Measurements from ENCODE around the gene STAG1. TPM values are rescaled to one million over a fixed set of nuclear protein-coding genes. Genes with fewer than 3 reads are reported as not detected.

The STAG1 gene
- total RNA-seq, 1 experiment from 2014 or later, result 34.6 TPM

DNA sequence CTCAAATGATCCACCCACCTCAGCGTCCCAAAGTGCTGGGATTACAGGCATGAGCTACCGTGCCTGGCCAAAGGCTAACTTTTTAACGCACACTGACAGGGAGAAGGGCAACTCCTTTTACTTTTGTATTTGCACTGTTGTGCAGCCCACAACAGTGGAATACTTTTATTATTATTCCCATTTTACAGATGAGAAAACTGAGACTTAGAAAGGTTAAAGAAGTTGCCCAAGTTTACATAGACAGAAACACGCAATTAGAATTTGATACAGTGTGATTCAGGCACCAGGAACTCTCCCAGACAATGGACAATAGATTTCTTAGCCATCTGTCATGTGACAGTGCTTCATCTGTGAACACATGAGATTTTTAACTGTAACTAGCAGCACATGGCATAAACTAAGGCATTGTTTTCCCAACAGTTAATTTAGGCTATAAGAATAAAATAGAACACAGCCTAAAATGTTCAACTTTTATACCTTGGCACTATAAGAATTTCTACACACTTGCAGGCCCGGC lies 18.8 kb downstream of the STAG1 start:
- Histone ChIP-seq H2BK20ac (ENCODE audit: low read depth, low read length, poor library complexity, severe bottlenecking) (no peak overlapping the region), H2BK5ac (ENCODE audit: insufficient read length, low read length) (no peak overlapping the region), H3K79me1 (ENCODE audit: insufficient read depth, low read depth, low read length, poor library complexity, severe bottlenecking) (no peaks in the 10 kb centered on the region), H3K23ac (ENCODE audit: insufficient read length, low read depth, low read length) (no peak overlapping the region), H3K79me2 (ENCODE audit: insufficient read depth, low read length) (peaks cover 15% of the 10 kb centered on the region; the same call in 1 of the 2 replicates), H3K4ac (ENCODE audit: low read depth, low read length) (no peak overlapping the region), H3K14ac (ENCODE audit: insufficient read depth, low read length) (no peak overlapping the region), H2BK120ac (ENCODE audit: low read depth, low read length, poor library complexity, severe bottlenecking) (no peak overlapping the region), H3K9ac (ENCODE audit: extremely low read depth, insufficient read length, low read length) (no peak overlapping the region), H2BK15ac (ENCODE audit: low read depth, low read length) (no peak overlapping the region), H3K18ac (ENCODE audit: insufficient read length, low read depth, low read length) (no peak overlapping the region), H4K5ac (ENCODE audit: insufficient read length, low read depth, low read length) (no peak overlapping the region), H3K56ac (ENCODE audit: insufficient read length, low read depth, low read length) (no peak overlapping the region), H2BK12ac (ENCODE audit: insufficient read length, low read depth, low read length) (no peak overlapping the region), H3K4me2 (ENCODE audit: insufficient read depth, insufficient read length, low read length) (no peak overlapping the region), H3K27ac (ENCODE audit: insufficient read length, low read depth, low read length) (no peak overlapping the region), H3K4me1 (ENCODE audit: insufficient read depth, low read length) (peaks cover 3% of the 10 kb centered on the region; the same call in 1 of the 2 replicates), H3K23me2 (ENCODE audit: insufficient read length, low read depth, low read length, poor library complexity, severe bottlenecking) (no peaks in the 10 kb centered on the region), H4K8ac (replicated peaks; ENCODE audit: insufficient read length, low read depth, low read length) (no peak overlapping the region), H2AK5ac (ENCODE audit: insufficient read length, low read length) (no peak overlapping the region), H3K27me3 (ENCODE audit: insufficient read depth, low read length) (no peaks in the 10 kb centered on the region), H2AFZ (ENCODE audit: low read length) (no peak overlapping the region), H4K91ac (ENCODE audit: insufficient read length, low read depth, low read length) (no peak overlapping the region), H4K20me1 (ENCODE audit: control insufficient read depth, insufficient read depth, insufficient read length) (no peaks in the 10 kb centered on the region), H3T11ph (ENCODE audit: low read length) (no peak overlapping the region), H3K9me3 (ENCODE audit: control insufficient read depth, low read depth, low read length) (no peaks in the 10 kb centered on the region)
- TF ChIP-seq, protein P1, sequence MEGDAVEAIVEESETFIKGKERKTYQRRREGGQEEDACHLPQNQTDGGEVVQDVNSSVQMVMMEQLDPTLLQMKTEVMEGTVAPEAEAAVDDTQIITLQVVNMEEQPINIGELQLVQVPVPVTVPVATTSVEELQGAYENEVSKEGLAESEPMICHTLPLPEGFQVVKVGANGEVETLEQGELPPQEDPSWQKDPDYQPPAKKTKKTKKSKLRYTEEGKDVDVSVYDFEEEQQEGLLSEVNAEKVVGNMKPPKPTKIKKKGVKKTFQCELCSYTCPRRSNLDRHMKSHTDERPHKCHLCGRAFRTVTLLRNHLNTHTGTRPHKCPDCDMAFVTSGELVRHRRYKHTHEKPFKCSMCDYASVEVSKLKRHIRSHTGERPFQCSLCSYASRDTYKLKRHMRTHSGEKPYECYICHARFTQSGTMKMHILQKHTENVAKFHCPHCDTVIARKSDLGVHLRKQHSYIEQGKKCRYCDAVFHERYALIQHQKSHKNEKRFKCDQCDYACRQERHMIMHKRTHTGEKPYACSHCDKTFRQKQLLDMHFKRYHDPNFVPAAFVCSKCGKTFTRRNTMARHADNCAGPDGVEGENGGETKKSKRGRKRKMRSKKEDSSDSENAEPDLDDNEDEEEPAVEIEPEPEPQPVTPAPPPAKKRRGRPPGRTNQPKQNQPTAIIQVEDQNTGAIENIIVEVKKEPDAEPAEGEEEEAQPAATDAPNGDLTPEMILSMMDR (conservative IDR thresholded peaks at IDR 0.05), result no peak
- Mint-ChIP-seq H3K27ac (no peak overlapping the region; a peak in 3 of 7 replicates), H3K36me3 (ENCODE audit: insufficient read depth in 1 of 3, low read depth in 3 of 3) (no peaks in the 10 kb centered on the region), H3K9me3 (no peaks in the 10 kb centered on the region), H3K4me3 (no peak overlapping the region), H3K4me1 (peaks cover 42 to 45% of the 10 kb centered on the region in 2 experiments), H3K27me3 (ENCODE audit: low read depth) (no peaks in the 10 kb centered on the region)
- no peak for DNase-seq
- no CpG with 5 or more reads among the region's 5 CpGs for WGBS (ENCODE audit: extremely low coverage, insufficient read length, low lambda C conversion rate)

Data from H9 (cell line).